ENCODE data around the gene FHL1.

GRCh38 chrX:136192839-136193414 is 45.6 kb downstream of the FHL1 start:
- TF ChIP-seq POLR2A (IDR thresholded peaks at IDR 0.05) (no peak), CTCF (IDR thresholded peaks at IDR 0.05) (no peak)
